Activated naive CD8-positive, alpha-beta T cell treated with anti-CD3 and anti-CD28 coated beads, Interleukin-2, amount 50 U/mL, for 16 hours (primary cell): Measurements from ENCODE around the gene DNMT3A.

Source experiments
- DNase-seq: peaks from one replicate; pipeline ENCODE4 v3.0.0-alpha.2; 2020; ENCODE audit warnings: low read depth, low spot score

Gene DNMT3A

DNA sequence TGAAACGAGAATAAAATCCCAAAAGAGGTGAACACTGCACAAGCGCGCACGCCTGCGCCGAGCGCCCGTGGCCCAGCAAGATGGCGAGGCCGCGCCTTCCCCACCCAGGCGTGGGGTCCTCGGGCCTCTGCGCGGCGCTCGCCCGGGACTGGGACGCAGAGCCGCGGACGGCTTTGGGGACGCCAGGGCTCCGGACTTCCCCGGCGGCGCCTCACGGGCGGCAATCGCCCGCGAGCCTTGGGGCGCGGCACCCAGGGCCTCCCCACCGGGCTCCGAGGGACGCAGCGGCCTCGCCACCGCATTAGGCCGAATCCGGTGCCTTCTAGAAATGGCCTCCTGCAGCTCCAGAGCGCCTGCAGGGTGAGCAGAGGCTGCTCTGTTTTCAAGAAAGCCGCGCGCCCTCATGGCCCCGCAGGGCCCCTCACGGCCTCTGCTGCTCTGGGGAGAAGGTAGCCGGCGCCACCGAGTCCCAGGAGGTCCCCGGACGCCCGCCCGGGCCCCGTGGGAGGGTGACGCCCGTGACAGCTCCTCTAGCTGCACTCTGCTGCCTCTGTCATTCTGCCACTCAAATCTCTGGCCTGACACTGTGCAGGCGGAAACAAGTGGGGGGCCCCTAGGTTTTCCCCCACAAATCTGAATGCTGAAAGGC, 137.4 kb downstream of the DNMT3A start:
- no peak for DNase-seq

DNA sequence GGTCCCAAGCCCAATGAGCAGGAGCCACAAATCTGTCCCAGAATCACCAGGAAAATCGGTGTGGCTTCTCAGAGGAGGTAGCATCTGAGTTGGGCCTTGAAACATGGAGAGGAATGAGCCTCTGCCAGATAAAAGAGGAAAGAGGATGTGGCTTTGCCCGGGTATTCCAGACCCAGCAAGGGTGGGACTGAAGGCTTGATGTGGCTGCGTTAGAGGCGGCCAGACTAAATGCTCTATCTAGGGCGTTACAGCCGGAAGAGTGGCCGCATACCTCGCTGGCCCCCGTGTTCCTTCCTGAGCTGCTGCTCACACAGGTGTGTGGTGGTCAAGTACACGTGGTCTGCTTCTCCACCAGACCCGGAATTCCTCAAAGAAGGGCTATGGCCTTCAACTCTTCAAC, 139.4 kb downstream of the DNMT3A start:
- no peak for DNase-seq

DNA sequence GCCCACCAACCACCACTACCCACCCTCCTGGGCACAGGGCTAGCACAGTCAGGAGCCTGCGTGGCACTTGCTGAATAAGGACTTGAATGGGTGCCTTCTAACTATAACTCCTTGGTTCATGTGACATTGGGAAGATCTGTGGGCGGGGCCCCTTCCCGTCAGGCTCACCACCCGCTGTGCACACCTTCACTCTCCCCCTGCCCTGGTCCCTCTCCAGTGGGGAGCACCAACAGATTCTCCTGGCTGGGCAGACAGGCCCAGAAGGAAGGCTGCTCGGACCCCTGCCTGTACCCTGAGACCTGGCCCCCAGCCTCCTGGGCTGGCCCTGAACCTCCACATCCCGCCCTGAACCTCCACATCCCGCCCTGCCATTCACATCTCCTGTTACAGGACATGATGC, 139.9 kb downstream of the DNMT3A start:
- DNase-seq = no peak

DNA sequence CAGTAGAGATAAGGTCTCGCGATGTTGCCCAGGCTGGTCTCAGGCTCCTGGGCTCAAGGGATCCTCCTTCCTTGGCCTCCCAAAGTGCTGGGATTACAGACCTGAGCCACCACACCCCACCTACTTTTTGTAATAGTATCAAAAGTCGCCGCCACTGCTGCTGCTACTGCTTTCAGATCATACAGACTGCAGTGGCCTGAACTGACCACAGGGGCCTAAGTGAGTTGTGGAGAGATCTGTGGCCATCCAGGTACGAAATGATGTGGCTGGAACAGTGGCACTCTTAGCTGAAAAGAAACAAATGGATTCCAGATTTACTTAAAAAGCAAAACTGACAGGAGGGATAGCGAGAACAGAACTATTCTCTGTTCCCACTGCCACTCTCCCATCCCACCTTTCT, 140.5 kb downstream of the DNMT3A start:
- no peak for DNase-seq

DNA sequence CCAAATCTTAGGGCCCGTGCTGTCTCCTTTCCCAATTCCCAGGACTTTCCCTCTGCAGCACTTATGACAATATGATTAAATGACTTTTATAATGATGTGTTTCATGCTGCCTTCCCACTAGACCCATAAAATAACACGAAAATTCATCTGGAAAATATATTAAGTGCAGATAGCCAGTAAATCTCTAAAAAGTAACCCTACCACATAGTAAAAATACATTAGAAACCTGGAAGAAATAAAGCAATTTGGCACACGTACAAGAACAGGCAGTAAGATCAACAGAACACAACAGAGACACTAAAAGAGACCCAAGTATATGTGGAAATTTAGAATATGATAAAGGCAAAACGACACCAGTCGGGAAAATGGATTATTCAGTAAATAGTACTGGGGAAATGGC, 143.1 kb downstream of the DNMT3A start:
- DNase-seq = no peak

DNA sequence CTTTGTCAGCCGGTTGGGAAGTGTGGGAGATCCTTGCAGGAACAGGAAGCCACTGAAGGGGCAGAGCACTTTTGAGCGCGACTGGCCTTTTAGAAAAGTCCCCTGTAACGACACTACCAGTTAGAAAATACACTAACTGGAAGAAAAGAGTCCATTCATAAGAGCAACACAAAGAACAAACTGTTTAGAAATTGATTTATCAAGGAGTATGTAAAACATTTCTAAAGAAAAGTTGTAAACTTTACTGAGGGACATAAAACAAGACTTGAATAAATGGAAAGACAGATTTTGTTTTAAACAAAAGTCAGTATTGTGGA, 143.6 kb downstream of the DNMT3A start:
- no peak for DNase-seq

DNA sequence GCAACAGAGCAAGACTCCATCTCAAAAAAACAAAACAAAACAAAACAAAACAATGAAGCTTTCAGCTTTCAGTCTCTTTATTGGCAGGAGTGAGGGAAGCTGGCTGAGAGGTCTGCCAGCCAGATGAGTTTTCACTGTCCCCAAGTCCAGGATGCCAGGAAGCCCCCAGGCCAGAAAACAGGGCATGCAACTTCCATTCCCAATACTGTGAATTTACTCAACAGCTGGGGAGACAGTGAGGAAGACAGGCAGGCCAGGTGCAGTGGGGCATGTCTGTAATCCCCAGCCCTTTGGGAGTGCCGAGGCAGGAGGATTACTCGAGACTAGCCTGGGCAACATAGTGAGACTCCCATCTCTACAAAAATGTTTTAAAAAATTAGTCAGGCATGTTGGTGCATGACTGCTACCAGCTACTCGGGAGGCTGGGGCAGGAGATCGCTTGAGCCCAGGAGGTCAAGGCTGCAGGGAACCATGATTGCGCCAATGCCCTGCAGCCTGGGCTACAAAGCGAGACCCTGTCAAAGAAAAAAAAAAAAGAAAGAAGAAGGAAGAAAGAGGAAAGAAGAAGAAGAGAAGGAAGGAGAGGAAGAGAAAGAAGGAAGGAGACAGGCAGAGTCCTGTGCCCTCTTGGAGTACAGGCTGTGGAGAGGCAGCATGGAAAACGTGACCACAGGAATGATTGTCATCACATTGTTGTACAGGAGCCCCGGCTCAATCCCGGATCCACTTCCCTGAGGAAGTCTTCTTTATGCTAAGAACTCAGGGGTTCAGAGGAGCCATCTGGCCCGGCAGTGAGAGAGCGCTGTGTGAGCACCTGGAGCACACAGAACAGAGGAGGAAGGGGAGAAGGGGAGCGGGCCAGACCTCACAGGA, 144.2 kb downstream of the DNMT3A start:
- DNase-seq = no peak

DNA sequence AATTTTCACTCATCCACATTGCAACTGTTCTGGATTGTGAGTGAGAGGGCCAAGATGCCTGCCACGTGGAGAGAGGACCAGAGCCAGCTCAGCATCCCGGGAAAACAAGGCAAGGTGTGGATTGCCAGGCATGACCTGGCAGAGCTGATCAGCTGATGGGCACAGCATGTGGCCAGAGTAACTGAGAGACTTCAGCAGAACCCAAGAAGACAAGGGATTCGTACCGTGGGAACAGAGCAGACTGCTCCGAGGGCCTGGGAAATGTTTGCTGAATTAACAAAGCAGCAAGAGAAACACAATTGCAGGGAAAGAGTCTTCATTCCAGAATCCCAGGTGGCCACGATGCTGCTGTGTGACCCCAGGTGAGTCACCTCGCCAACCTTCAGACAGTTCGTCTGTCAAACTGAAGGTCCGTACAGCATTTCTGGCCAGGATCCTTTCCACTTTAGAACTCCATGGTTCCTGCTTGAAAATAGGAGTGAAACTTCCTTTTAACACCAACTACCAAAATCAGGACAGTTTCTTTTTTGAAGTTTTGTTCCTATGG, 147.1 kb downstream of the DNMT3A start:
- no peak for DNase-seq

DNA sequence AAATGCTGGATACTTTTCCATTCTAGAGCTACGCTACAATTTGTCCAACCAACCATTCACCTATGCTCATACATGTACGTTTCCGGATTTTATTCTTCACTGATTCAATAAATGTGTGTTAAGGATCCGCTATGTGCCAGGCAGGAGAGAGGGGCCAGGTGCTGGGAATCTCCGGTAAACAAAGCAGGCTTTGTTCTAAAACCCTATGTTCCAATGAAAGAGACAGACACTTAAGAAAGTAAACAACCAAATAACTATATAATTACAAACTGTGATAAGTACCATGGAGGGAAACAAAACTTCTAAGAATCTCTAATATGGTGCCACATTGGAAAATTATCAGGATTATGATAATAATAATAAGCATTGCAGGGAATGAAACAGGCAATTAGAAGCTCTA, 151.2 kb downstream of the DNMT3A start:
- DNase-seq = no peak

DNA sequence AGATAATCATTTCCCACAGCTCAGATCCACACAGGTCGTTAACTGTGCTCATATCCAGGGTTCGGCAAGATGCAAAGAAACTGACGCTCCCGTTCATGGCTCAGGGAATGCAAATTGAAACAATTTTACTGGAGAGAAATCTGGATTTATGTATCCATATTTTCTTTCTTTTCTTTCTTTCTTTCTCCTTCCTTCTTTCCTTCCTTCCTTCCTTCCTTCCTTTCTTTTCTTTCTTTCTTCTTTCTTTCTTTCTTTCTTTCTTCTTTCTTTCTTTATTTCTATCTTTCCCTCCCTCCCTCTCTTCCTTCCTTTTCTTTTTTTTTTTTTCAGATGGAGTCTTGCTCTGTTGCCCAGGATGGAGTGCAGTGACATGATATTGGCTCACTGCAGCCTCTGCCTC, 153.3 kb downstream of the DNMT3A start:
- no peak for DNase-seq

DNA sequence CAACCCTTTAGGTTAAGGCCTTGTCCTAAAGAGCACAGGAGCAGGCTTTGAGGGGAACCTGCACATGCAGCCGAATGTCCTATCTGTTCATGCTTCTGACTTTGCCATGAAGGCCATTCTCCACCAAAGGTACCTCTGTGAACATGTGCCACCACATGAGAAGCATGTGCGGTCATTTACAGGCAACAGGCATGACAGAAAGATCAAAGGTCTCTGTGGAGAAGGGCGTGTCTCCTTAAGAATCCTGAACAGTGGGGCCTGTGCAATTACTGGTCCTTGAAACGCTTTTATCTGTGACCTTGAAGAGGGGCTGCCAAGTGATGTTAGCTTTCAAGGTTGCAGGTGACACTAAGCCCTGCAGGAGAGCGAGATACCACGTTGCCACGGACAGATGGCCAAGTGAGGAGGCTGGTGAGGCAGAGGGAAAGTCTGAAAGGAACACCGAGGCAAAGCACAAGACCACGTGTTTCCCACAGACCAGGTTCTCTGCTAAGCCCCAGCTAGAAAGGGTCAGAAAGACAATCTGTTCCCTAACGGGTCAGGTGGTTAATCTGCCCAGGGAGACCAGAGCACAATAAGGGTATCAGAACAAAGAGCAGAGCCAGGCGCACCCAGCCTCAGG, 153.9 kb downstream of the DNMT3A start:
- DNase-seq = no peak

DNA sequence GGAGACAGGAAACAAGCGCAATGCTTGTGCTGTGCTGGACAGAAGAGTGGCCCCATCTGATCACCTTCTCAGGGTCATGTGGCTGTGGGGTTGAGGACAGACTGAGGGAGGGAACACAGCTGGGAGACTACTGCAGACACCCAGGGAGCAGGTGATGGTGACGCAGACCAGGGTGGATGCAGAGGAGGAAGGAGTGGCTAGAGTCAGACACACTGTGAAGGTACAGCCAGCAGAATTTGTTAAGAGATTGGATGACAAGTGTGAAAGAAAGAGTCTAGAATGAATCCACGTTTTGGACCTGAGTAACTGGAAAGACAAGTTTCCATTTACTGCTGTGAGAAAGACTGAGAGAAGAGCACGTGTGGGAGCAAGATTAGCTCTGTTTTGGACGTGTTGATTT, 157.5 kb downstream of the DNMT3A start:
- no peak for DNase-seq

DNA sequence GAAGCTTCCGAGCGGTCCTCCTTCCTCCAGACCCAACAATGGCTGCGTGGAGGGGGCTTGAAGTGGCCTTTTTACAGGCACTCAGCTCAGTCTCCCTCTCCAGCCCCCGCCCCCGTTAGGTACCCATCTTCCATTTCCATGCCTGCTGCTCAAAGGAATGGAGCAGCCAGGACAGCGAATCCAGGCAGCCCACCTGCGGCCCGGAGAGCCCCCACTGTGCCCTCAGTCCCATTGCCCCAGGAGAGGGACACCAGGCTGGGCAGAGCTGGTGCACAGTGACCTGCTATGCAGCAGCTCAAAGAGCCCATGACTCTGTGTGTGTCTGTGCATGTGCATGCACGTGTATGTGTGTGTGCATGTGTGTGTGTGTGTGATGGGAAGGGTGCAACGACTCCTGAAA, 162.7 kb downstream of the DNMT3A start:
- no peak for DNase-seq
